HepG2 (cell line): ENCODE data around the gene CGREF1. TPM values are rescaled to one million over a fixed set of nuclear protein-coding genes. Genes with fewer than 3 reads are reported as not detected.
A peak's percentile ranks its signal among the peaks of the same experiment; 100 is the strongest.

Experiments
- AHDC1 ChIP-seq: sonication (generic); formaldehyde crosslinking; IDR thresholded peaks from 2 replicates; pipeline ENCODE4 v1.5.1; 2020; ENCODE audit warnings: mild to moderate bottlenecking, missing genetic modification reagents, borderline replicate concordance
- ASH2L ChIP-seq: fragments of 300-600, 200-600 bp; sonication (generic); IDR thresholded peaks from 2 replicates; pipeline ENCODE4 v1.7.0; 2017; ENCODE audit warnings: low read depth, mild to moderate bottlenecking, moderate library complexity, mixed read lengths, low read length; ENCODE audit not compliant: insufficient read length
- BRD4 ChIP-seq: sonication (generic); formaldehyde crosslinking; IDR thresholded peaks from 2 replicates; pipeline ENCODE4 v1.4.0; 2020; ENCODE audit warnings: missing genetic modification reagents
- CAMTA2 ChIP-seq: sonication (generic); formaldehyde crosslinking; IDR thresholded peaks from 2 replicates; pipeline ENCODE4 v1.4.0; 2020; ENCODE audit warnings: mild to moderate bottlenecking, missing genetic modification reagents, borderline replicate concordance
- DBP ChIP-seq: sonication (generic); formaldehyde crosslinking; IDR thresholded peaks from 2 replicates; pipeline ENCODE4 v1.4.0; 2020; ENCODE audit warnings: missing genetic modification reagents; ENCODE audit errors: not compliant biosample characterization
- FIP1L1 ChIP-seq: fragments of 200-400 bp; formaldehyde crosslinking; IDR thresholded peaks from 2 replicates; pipeline ENCODE4 v1.6.1; 2018; ENCODE audit warnings: low read depth, mild to moderate bottlenecking, low read length, moderate library complexity, borderline replicate concordance; ENCODE audit not compliant: insufficient read depth
- FOXO4 ChIP-seq: sonication (generic); formaldehyde crosslinking; conservative IDR thresholded peaks from 2 replicates; pipeline ENCODE4 v1.8.1; 2023; ENCODE audit warnings: missing genetic modification reagents
- JUND ChIP-seq: sonication (generic); formaldehyde crosslinking; IDR thresholded peaks from 2 replicates; pipeline ENCODE4 v1.8.0; 2022; ENCODE audit warnings: mild to moderate bottlenecking, missing genetic modification reagents
- MAX ChIP-seq: IDR thresholded peaks from 2 replicates; pipeline ENCODE4 v1.6.1; 2012; ENCODE audit warnings: inconsistent platforms
- MLX ChIP-seq: IDR thresholded peaks from 2 replicates; pipeline ENCODE4 v1.6.1; 2016
- NR0B2 ChIP-seq: sonication (generic); formaldehyde crosslinking; IDR thresholded peaks from 2 replicates; pipeline ENCODE4 v1.4.0; 2020; ENCODE audit warnings: mild to moderate bottlenecking, missing genetic modification reagents
- POLR2AphosphoS2 ChIP-seq: IDR thresholded peaks from 2 replicates; pipeline ENCODE4 v1.6.1; 2011; ENCODE audit warnings: low read depth, low read length, improper control_type of control experiment
- PRPF4 ChIP-seq: fragments of 200-400 bp; formaldehyde crosslinking; IDR thresholded peaks from 2 replicates; pipeline ENCODE4 v1.6.1; 2016; ENCODE audit warnings: low read length, low read depth; ENCODE audit not compliant: poor library complexity, severe bottlenecking
- SNAI1 ChIP-seq: sonication (generic); formaldehyde crosslinking; IDR thresholded peaks from 2 replicates; pipeline ENCODE4 v1.5.0; 2020; ENCODE audit warnings: mild to moderate bottlenecking, missing genetic modification reagents, borderline replicate concordance
- ZBTB1 ChIP-seq: sonication (generic); formaldehyde crosslinking; IDR thresholded peaks from 2 replicates; pipeline ENCODE4 v1.4.0; 2020; ENCODE audit warnings: missing genetic modification reagents, borderline replicate concordance
- ZNF10 ChIP-seq: sonication (generic); formaldehyde crosslinking; IDR thresholded peaks from 2 replicates; pipeline ENCODE4 v1.4.0; 2020; ENCODE audit warnings: mild to moderate bottlenecking, low read depth, missing genetic modification reagents, borderline replicate concordance
- ZNF253 ChIP-seq: sonication (generic); formaldehyde crosslinking; IDR thresholded peaks from 2 replicates; pipeline ENCODE4 v1.8.0; 2022; ENCODE audit warnings: mild to moderate bottlenecking, missing genetic modification reagents, borderline replicate concordance
- ZNF282 ChIP-seq: fragments of 450-650 bp; IDR thresholded peaks from 2 replicates; pipeline ENCODE4 v1.6.1; 2018; ENCODE audit not compliant: partially characterized antibody
- ZNF792 ChIP-seq: IDR thresholded peaks from 2 replicates; pipeline ENCODE4 v1.6.1; 2016
- ZSCAN31 ChIP-seq: sonication (generic); formaldehyde crosslinking; IDR thresholded peaks from 2 replicates; pipeline ENCODE4 v1.5.0; 2020; ENCODE audit warnings: low read depth, mild to moderate bottlenecking, missing genetic modification reagents
- polyA plus RNA-seq, 8 experiments: library from polyadenylated mRNA; depleted of rRNA in 3 of 8; stranded (reverse) in 7 of 8; unstranded in 1 of 8; fragments of >200 nt; fragmentation: Illumina TruSeq in 4 of 8; extraction: Trizol in 4 of 8; gene quantifications; 2 replicates each; pipeline versions ENCODE4 v1.2.1 to v1.2.3, GENCODE V29; 2011 to 2016; ENCODE audit warnings: low read depth in 4 of 8, missing spikeins in 1 of 8, mixed read lengths in 1 of 8; ENCODE audit not compliant: insufficient read depth in 1 of 8
- total RNA-seq, 5 experiments: library from RNA; depleted of rRNA; stranded (reverse); fragments of >200 nt; fragmentation: Illumina TruSeq; extraction: Trizol; gene quantifications; 2 replicates each; pipeline ENCODE4 v1.2.3, GENCODE V29; 2016; ENCODE audit warnings: low read depth in 1 of 5

CGREF1 gene
- total and polyA plus RNA-seq, 2 of the 13 experiments (the other 11 are each of a cell fraction or from before 2014, with no cell fraction given) = 13.9 to 23.4 TPM

GRCh38 chr2:27118525-27119329 is at the start of gene CGREF1 (continued):
- TF ChIP-seq ZNF792 (CRISPR knock-in tag) = no peak; the same call in 1 of the 2 replicates
- peak; percentile 74; the same call in 1 of the 2 replicates for TF ChIP-seq NR0B2 (CRISPR knock-in tag)
- no peak for TF ChIP-seq FOXO4 (CRISPR knock-in tag)
- no peak for TF ChIP-seq MLX (CRISPR knock-in tag)
- TF ChIP-seq SNAI1 = no peak
- no peak for TF ChIP-seq FIP1L1
- TF ChIP-seq ZNF282 = no peak
- TF ChIP-seq MAX = peak; percentile 92
- 0 out of 2 replicates have a peak, but pooled peaks have one; percentile 70 for TF ChIP-seq ZNF253 (CRISPR knock-in tag)
- no peak for TF ChIP-seq POLR2AphosphoS2
- TF ChIP-seq ZBTB1 (CRISPR knock-in tag) = no peak
- no peak for TF ChIP-seq DBP (CRISPR knock-in tag)
- no peak for TF ChIP-seq PRPF4
- no peak for TF ChIP-seq JUND (CRISPR knock-in tag)
- TF ChIP-seq ZSCAN31 (CRISPR knock-in tag) = no peak
- peak; percentile 39 for TF ChIP-seq ASH2L
- TF ChIP-seq BRD4 (CRISPR knock-in tag) = no peak
- TF ChIP-seq AHDC1 (CRISPR knock-in tag) = no peak
- no peak for TF ChIP-seq ZNF10 (CRISPR knock-in tag)
- no peak for TF ChIP-seq CAMTA2 (CRISPR knock-in tag)
